Measurements from ENCODE around the gene PPP6R2.
"Not testable (repeated sequence)": the region's sequence is repeated elsewhere in the genome, so short reads cannot be mapped to it uniquely, and the experiment has no call there.

Gene PPP6R2

GRCh38 chr22:50318698-50319411 is 24.3 kb upstream of the PPP6R2 start:
- DNase-seq: no peak

DNA sequence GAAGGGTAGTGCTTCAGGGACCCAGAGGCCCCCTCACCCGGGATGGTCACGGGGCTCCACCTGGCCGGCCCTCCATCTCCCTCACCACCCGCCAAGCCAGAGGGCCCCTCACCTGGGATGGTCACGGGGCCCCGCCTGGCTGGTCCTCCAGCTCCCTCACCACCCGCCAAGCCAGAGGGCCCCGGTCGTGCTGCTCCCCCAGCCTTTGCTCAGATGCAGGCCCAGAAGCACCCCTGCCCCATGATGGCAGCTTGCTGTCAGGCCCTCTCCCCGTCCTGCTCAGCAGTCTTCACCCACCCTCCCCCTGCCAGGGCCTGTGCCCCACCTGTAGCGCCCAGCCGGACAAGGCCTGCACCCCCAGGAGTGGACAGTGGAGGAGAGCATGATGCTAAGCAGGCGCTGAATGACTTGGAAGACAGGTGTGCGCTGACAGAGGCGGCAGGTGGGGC is 23.6 kb upstream of the PPP6R2 start:
- DNase-seq: no peak

DNA sequence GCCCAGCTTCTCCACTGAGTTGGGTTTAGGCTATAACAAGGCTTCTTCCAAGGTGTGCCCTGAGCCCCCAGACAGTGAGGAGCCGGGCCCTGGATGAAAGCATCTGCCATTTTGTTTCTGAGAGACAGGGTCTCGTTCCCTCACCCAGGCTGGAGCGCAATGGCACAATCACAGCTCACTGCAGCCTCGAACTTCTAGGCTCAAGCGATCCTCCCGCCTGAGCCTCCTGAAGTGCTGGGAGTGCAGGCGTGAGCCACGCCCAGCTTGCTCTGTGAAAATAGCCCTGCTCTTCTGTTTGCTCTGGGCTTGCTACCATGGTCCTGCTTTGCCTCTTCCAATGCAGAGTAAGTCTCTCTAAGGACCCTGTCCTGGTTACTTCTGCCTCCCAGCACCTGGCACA is 23.0 kb upstream of the PPP6R2 start:
- DNase-seq: no peak

GRCh38 chr22:50320671-50321325 is 22.3 kb upstream of the PPP6R2 start:
- DNase-seq: no peak

- DNase-seq: not testable (repeated sequence)
Measured at GRCh38 chr22:50322382-50323104, 20.6 kb upstream of the PPP6R2 start.

DNA sequence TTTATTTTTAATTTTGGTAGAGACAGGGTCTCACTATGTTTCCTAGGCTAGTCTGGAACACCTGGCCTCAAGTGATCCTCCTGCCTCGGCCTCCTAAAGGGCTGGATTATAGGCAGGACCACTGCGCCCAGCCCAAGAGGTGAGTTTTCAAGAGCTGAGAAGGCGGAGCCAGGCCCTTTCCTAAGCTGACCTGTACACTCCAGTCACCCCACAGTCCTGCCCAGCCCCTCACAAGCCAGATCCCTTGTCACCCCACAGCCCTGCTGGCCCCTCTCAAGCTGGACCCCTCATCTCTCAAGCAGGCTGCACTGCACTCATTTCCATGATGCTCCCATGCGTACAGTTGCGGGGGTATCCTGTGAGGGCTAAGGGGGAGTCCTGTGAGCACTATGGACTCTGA is 19.2 kb upstream of the PPP6R2 start:
- no peak for DNase-seq

DNA sequence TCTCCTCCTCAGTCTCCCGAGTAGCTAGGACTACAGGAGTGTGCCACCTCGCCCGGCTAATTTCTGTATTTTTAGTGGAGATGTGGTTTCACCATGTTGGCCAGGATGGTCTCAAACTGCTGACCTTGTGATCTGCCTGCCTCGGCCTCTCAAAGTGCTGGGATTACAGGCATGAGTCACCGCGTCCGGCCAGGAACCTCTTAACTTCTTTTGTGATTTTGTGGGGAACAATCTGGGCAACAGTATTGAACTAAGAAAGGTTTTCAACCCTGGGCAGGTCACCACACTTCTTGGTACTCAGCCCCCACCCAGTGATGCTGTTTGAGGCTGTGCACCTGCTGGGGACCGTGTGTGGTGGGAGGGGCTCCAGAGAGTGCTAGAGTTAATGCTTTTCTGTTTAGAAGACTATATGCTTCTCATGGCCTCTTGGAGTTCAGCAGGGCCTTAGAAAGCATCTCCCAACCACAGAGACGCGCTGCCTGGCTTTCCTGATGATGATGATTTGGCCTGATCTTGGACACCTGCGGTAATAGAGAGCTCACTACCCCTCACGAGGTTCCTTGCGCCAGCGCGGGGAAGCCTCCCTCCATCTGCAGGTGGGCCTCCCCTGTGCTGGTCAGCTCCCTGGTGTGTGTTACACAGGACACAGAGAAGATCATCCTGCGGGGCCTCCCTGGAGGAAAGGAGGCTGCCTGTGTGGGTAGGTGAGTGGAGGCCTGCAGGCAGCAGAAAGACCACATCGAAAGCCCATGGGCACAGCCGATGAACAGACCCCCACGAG is 17.5 kb upstream of the PPP6R2 start:
- DNase-seq: no peak

DNA sequence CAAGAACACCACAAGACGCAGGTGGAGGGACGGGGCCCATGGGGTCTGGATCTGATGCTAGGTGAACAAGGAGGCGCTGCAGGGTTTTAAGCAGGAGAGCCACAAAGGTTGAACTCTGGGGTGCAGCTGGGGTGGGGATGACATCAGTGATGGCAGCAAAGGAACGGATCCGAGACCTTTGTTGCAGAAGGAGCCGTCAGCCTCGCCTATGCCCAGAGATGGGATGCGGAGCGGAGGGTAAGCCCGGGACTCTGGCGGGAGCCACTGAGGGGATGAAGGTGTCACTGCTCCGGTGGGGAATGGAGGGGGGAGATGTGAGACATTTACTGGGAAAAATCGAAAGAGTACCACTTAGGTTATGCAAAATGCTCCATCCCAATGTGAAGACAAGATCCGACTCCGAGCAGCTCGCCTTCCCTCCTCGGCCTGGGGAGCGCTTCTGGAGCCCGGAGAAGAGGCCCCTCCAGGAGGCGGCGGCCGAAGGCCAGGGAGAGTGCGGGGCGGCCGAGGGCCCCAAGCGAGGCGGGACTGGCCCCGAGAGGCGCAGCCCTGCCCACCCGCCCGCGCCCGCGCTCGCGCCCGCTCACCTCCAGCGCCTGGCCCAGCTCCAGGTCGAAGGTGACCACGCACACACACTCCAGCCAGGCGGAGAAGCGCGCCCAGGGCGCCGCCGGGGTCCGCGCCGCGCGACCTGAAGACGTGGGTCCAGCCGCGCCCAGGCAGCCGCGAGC is 16.7 kb upstream of the PPP6R2 start:
- no peak for DNase-seq

- peak; percentile 89 for DNase-seq
Measured at GRCh38 chr22:50326956-50327710, 16.0 kb upstream of the PPP6R2 start, which contains the start of gene DENND6B. Gene DENND6B (minus strand): TSS chr22:50327012. CDS start chr22:50326988, 24 bp downstream.

DNA sequence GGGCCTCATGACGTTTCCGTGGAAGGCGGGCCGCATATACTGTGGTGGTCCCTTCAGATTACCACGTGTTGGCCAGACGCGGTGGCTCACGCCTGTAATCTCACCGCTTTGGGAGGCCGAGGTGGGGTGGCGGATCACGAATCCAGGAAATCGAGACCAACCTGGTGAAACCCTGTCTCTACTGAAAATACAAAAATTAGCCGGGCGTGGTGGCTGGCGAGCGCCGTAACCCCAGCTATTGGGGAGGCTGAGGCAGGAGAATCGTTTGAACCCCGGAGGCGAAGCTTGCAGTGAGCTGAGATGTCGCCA is 15.5 kb upstream of the PPP6R2 start:
- DNase-seq: no peak

DNA sequence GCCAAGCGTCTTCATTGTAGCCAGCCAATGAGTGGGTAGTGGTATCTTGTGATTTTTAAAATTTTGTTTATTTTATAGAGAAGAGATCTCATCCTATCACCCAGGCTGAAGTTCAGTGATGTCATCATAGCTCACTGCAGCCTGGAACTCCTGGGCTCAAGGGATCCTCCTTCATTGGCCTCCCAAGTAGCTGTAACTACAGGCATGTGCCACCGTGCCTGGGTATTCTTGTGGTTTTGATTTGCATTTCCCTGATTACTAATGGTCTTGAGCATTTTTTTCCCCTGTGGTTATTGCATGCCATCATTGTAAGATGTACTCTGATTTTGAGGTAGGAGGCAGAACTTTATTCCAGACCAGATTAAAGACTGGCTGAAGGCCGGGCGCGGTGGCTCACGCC is 13.9 kb upstream of the PPP6R2 start:
- no peak for DNase-seq

DNA sequence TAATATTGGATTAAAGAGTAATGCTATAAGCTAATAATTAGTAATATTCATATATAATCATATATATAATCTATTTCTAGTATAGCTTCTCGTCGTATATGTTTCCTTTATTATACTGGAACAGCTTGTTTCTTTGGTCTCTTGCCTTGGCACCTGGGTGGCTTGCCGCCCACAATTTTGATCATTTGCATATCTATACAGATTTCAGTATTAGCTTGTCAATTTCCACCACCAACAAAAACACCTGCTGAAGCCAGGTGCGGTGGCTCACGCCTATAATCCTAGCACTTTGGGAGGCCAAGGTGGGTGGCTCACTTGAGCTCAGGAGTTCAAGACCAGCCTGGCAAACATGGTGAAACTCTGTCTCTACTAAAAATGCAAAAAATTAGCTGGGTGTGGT is 8.7 kb upstream of the PPP6R2 start:
- DNase-seq: not testable (repeated sequence)

DNA sequence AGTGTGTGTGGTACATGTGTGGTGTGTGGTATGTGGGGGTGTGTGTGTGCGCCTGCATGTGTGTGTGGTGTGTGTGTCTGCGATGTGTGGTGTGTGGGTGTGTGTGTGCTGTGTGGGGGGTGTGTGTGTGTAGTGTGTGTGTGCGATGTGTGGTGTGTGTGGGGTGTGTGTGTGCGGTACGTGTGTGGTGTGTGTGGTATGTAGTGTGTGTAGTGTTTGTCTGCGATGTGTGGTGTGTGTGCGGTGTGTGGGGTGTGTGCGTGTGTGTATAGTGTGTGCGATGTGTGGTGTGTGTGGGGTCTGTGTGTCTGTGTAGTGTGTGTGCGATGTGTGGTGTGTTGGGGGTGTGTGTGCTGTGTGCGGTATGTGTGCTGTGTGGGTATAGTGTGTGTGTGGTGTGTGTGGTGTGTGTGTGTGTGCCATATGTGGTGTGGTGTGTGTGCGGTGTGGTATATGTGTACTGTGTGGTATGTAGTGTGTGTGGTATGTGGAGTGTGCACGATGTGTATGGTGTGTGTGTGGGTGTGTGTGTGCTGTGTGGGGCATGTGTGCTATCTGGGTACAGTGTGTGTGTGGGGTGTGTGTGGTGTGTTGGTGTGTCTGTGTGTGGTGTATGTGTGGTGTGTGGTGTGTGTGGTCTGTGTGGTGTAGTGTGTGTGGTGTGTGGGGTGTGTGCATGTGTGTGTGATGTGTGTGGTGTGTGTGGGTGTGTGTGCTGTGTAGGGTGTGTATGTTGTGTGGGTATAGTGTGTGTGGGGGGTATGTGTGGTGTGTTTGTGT is 5.7 kb upstream of the PPP6R2 start:
- DNase-seq: no peak

DNA sequence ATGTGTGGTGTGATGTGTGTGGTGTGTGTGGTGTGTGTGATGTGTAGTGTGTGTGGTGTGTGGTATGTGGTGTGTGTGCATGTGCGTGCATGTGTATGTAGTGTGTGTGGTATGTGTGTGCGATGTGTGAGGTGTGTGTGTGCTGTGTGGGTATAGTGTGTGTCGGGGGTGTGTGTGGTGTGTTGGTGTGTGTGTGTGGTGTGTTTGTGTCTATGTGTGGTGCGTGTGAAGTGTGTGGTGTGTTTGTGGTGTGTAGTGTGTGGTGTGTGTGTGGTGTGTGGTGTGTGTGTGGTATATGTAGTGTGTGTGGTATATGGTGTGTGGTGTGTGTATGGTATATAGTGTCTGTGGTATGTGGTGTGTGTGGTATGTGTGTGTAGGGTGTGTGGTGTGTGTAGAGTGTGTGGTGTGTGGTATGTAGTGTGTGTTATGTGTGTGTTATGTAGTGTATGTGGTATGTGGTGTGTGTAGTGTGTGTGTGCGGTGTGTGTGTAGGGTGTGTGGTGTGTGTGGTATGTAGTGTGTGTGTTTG is 5.0 kb upstream of the PPP6R2 start:
- DNase-seq: no peak

- no peak for DNase-seq
Measured at GRCh38 chr22:50338860-50339462, 4.2 kb upstream of the PPP6R2 start.

GRCh38 chr22:50339945-50340879 is 2.9 kb upstream of the PPP6R2 start:
- no peak for DNase-seq

GRCh38 chr22:50341977-50342650 is 1.0 kb upstream of the PPP6R2 start:
- peak; percentile 91 for DNase-seq

- no peak for DNase-seq
Measured at GRCh38 chr22:50343541-50343935, 411 bp downstream of the PPP6R2 start.
